ENCODE results near the gene CENPP. TPM values are rescaled to one million over a fixed set of nuclear protein-coding genes. Genes with fewer than 3 reads are reported as not detected.

Gene CENPP
- total and polyA plus RNA-seq, 2 donors from 2014 or later: 1.2 to 4.2 TPM

- H3K27ac ChIP-seq (ENCODE audit: low read depth in 2 of 2, low read length in 2 of 2): no peak overlapping the region
- H3K9me3 ChIP-seq (ENCODE audit: control insufficient read depth in 2 of 3, insufficient read depth in 1 of 3, low read length in 3 of 3): no peaks in the 10 kb centered on the region
- DNase-seq (no peak), FAIRE-seq (no peak)
- TF ChIP-seq, protein P1, sequence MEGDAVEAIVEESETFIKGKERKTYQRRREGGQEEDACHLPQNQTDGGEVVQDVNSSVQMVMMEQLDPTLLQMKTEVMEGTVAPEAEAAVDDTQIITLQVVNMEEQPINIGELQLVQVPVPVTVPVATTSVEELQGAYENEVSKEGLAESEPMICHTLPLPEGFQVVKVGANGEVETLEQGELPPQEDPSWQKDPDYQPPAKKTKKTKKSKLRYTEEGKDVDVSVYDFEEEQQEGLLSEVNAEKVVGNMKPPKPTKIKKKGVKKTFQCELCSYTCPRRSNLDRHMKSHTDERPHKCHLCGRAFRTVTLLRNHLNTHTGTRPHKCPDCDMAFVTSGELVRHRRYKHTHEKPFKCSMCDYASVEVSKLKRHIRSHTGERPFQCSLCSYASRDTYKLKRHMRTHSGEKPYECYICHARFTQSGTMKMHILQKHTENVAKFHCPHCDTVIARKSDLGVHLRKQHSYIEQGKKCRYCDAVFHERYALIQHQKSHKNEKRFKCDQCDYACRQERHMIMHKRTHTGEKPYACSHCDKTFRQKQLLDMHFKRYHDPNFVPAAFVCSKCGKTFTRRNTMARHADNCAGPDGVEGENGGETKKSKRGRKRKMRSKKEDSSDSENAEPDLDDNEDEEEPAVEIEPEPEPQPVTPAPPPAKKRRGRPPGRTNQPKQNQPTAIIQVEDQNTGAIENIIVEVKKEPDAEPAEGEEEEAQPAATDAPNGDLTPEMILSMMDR (IDR thresholded peaks at IDR 0.05; ENCODE audit: borderline replicate concordance, extremely low read depth, insufficient read depth): no peak
- H3K27me3 ChIP-seq (ENCODE audit: control insufficient read depth, insufficient read depth, low read length): no peaks in the 10 kb centered on the region
- no peak overlapping the region for H3K4me3 ChIP-seq (ENCODE audit: low read length in 3 of 3)
- H3K36me3 ChIP-seq (ENCODE audit: control insufficient read depth in 2 of 3, insufficient read depth in 3 of 3, low read length in 3 of 3): peaks cover 0 to 16% (median 14%) of the 10 kb centered on the region in 3 donors
- H3K4me1 ChIP-seq (ENCODE audit: control insufficient read depth in 2 of 3, insufficient read depth in 2 of 3, low read depth in 1 of 3, low read length in 3 of 3): peaks cover 14 to 18% (median 14%) of the 10 kb centered on the region in 3 donors
- intact Hi-C loops (cut with DNase I): no loop called here
- H3K9ac ChIP-seq (ENCODE audit: low read length in 3 of 3): no peak overlapping the region
Measured at GRCh38 chr9:92612292-92612691, 286.5 kb downstream of the CENPP start.

DNA sequence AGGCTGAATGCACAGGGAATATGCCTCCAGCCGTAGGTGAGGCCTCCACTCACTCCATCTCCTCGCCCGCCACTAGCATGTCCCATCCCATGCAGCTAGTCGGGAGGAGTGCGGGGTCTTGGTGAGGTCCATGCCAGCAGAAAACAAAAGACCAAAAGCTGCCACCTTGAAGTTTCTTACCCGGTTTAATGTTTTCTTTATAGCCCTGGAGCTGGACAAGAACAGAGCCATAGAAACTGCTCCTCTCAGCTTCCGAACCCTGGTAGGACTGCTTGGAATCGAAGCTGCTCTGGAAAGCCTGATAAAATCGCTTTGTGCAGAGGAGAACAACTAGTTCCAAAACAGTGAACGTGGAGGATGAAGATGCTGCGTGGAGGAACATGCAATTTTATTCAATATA lies 287.1 kb downstream of the CENPP start:
- TF ChIP-seq, protein P1 (IDR thresholded peaks at IDR 0.05; ENCODE audit: borderline replicate concordance, extremely low read depth, insufficient read depth): no peak
- DNase-seq (no peak), FAIRE-seq (no peak)
- Histone ChIP-seq H3K27ac (ENCODE audit: low read depth in 2 of 2, low read length in 2 of 2) (no peak overlapping the region), H3K4me3 (ENCODE audit: low read length in 3 of 3) (no peak overlapping the region), H3K9ac (ENCODE audit: low read length in 3 of 3) (no peak overlapping the region), H3K9me3 (ENCODE audit: control insufficient read depth in 2 of 3, insufficient read depth in 1 of 3, low read length in 3 of 3) (no peaks in the 10 kb centered on the region), H3K27me3 (ENCODE audit: control insufficient read depth, insufficient read depth, low read length) (no peaks in the 10 kb centered on the region), H3K36me3 (ENCODE audit: control insufficient read depth in 2 of 3, insufficient read depth in 3 of 3, low read length in 3 of 3) (peaks cover 0 to 16% (median 14%) of the 10 kb centered on the region in 3 donors), H3K4me1 (ENCODE audit: control insufficient read depth in 2 of 3, insufficient read depth in 2 of 3, low read depth in 1 of 3, low read length in 3 of 3) (peaks cover 14 to 19% (median 18%) of the 10 kb centered on the region in 3 donors)
- intact Hi-C loops (cut with DNase I): no loop called here

- TF ChIP-seq, protein P1 (IDR thresholded peaks at IDR 0.05; ENCODE audit: borderline replicate concordance, extremely low read depth, insufficient read depth): no peak
- Histone ChIP-seq H3K36me3 (ENCODE audit: control insufficient read depth in 2 of 3, insufficient read depth in 3 of 3, low read length in 3 of 3) (peaks cover 0 to 18% (median 14%) of the 10 kb centered on the region in 3 donors), H3K9me3 (ENCODE audit: control insufficient read depth in 2 of 3, insufficient read depth in 1 of 3, low read length in 3 of 3) (no peaks in the 10 kb centered on the region), H3K4me1 (ENCODE audit: control insufficient read depth in 2 of 3, insufficient read depth in 2 of 3, low read depth in 1 of 3, low read length in 3 of 3) (peaks cover 8 to 23% (median 16%) of the 10 kb centered on the region in 3 donors), H3K9ac (ENCODE audit: low read length in 3 of 3) (no peak overlapping the region), H3K4me3 (ENCODE audit: low read length in 3 of 3) (no peak overlapping the region), H3K27me3 (ENCODE audit: control insufficient read depth, insufficient read depth, low read length) (no peaks in the 10 kb centered on the region), H3K27ac (ENCODE audit: low read depth in 2 of 2, low read length in 2 of 2) (no peak overlapping the region)
- FAIRE-seq: no peak
- intact Hi-C loops (cut with DNase I): no loop called here
- DNase-seq: no peak
Measured at GRCh38 chr9:92613268-92614122, 287.7 kb downstream of the CENPP start.

All from kidney (tissue), 14 donors.